ENCODE results near the gene NEK7. TPM values are rescaled to one million over a fixed set of nuclear protein-coding genes. Genes with fewer than 3 reads are reported as not detected.
A peak's percentile ranks its signal among the peaks of the same experiment; 100 is the strongest.

The NEK7 gene
- 44.9 TPM for total RNA-seq (ENCODE audit: unreplicated experiment)
- long read RNA-seq, full-length matches to known transcripts = 1 of 4 reads
- long read RNA-seq, partial matches to known transcripts = 1 of 4 reads
- long read RNA-seq, other reads (novel, unspliced or antisense) = 2 of 4 reads

GRCh38 chr1:198156745-198157240, at the start of gene NEK7:
Gene NEK7, plus strand, starts transcription at chr1:198156998. Its CDS starts 75,583 bp downstream, at chr1:198232581.
- Mint-ChIP-seq H3K36me3 (ENCODE audit: low read depth, unreplicated experiment) (no peaks in the 10 kb centered on the region), H3K27ac (ENCODE audit: unreplicated experiment) (peak within 1 kb of the TSS; percentile 95), H3K4me1 (ENCODE audit: unreplicated experiment) (peaks cover 38% of the 10 kb centered on the region)

DNA sequence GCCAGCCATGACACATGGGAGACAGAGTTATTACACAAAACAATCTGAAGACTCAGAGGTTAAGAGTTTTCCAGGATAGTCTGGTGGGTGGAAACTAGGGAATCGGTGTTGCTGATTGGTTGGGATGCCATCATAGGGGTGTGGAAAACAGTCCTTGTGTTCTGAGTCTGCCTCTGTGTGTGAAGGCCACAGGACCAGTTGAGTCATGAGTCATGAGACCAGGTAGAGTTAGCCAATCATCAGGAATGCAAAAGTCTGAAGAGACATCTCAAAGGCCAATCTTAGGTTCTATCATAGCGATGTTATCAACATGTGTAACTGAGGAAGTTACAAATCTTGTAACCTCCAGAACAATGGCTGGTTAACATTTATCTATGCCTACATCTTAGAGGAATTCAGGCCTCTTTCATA, 49.7 kb upstream of the NEK7 start:
- no peak for DNase-seq (ENCODE audit: low spot score)
- TF ChIP-seq CTCF (IDR thresholded peaks at IDR 0.05; ENCODE audit: unreplicated experiment) = no peak
- Mint-ChIP-seq H3K36me3 (ENCODE audit: low read depth, unreplicated experiment) (no peaks in the 10 kb centered on the region), H3K27me3 (ENCODE audit: unreplicated experiment) (no peaks in the 10 kb centered on the region), H3K27ac (ENCODE audit: unreplicated experiment) (no peak overlapping the region), H3K4me1 (ENCODE audit: unreplicated experiment) (peaks cover 2% of the 10 kb centered on the region), H3K9me3 (ENCODE audit: unreplicated experiment) (no peaks in the 10 kb centered on the region), H3K4me3 (ENCODE audit: unreplicated experiment) (no peak overlapping the region)

More at GRCh38 chr1:198156745-198157240, at the start of gene NEK7:
- peak within 1 kb of the TSS; percentile 100 for H3K4me3 Mint-ChIP-seq (ENCODE audit: unreplicated experiment)
- H3K9me3 Mint-ChIP-seq (ENCODE audit: unreplicated experiment) = no peaks in the 10 kb centered on the region
- no peak for TF ChIP-seq CTCF (IDR thresholded peaks at IDR 0.05; ENCODE audit: unreplicated experiment)
- peaks cover 14% of the 10 kb centered on the region for H3K27me3 Mint-ChIP-seq (ENCODE audit: unreplicated experiment)
- peak; percentile 80 for DNase-seq (ENCODE audit: low spot score)

GRCh38 chr1:198108636-198109370, 48.0 kb upstream of the NEK7 start:
- TF ChIP-seq CTCF (IDR thresholded peaks at IDR 0.05; ENCODE audit: unreplicated experiment) = no peak
- Mint-ChIP-seq H3K27ac (ENCODE audit: unreplicated experiment) (no peak overlapping the region), H3K27me3 (ENCODE audit: unreplicated experiment) (no peaks in the 10 kb centered on the region), H3K36me3 (ENCODE audit: low read depth, unreplicated experiment) (no peaks in the 10 kb centered on the region), H3K9me3 (ENCODE audit: unreplicated experiment) (no peaks in the 10 kb centered on the region), H3K4me1 (ENCODE audit: unreplicated experiment) (no peaks in the 10 kb centered on the region), H3K4me3 (ENCODE audit: unreplicated experiment) (no peak overlapping the region)
- DNase-seq (ENCODE audit: low spot score) = no peak

DNA sequence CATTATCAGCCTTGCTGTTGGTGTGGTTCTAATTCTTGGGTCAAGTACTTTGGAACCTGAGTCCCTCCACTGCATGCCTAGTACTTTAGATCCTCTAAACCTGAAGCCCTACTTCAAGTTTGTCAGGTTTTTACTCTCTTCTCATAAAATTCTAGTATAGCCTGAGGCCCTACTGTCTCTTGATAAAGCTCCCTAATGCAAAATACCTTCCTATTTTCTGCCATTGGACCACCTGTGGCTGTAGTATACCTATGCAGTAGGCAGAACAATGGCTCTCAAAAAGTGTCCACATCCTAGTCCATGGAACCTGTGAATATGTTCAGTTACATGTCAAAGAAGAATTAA, 47.5 kb upstream of the NEK7 start:
- no peak for DNase-seq (ENCODE audit: low spot score)
- Mint-ChIP-seq H3K36me3 (ENCODE audit: low read depth, unreplicated experiment) (no peaks in the 10 kb centered on the region), H3K4me1 (ENCODE audit: unreplicated experiment) (no peaks in the 10 kb centered on the region), H3K9me3 (ENCODE audit: unreplicated experiment) (no peaks in the 10 kb centered on the region), H3K27ac (ENCODE audit: unreplicated experiment) (no peak overlapping the region), H3K4me3 (ENCODE audit: unreplicated experiment) (no peak overlapping the region), H3K27me3 (ENCODE audit: unreplicated experiment) (no peaks in the 10 kb centered on the region)
- no peak for TF ChIP-seq CTCF (IDR thresholded peaks at IDR 0.05; ENCODE audit: unreplicated experiment)

- TF ChIP-seq CTCF (IDR thresholded peaks at IDR 0.05; ENCODE audit: unreplicated experiment) = no peak
- no peak overlapping the region for H3K4me3 Mint-ChIP-seq (ENCODE audit: unreplicated experiment)
- no peaks in the 10 kb centered on the region for H3K9me3 Mint-ChIP-seq (ENCODE audit: unreplicated experiment)
- H3K27ac Mint-ChIP-seq (ENCODE audit: unreplicated experiment) = no peak overlapping the region
- H3K36me3 Mint-ChIP-seq (ENCODE audit: low read depth, unreplicated experiment) = no peaks in the 10 kb centered on the region
- DNase-seq (ENCODE audit: low spot score) = no peak
- no peaks in the 10 kb centered on the region for H3K27me3 Mint-ChIP-seq (ENCODE audit: unreplicated experiment)
- H3K4me1 Mint-ChIP-seq (ENCODE audit: unreplicated experiment) = no peaks in the 10 kb centered on the region
Observed at GRCh38 chr1:198113342-198113750, 43.5 kb upstream of the NEK7 start.

Measured in endothelial cell (in vitro differentiated cells).